ENCODE data around the gene LMO4. TPM values are rescaled to one million over a fixed set of nuclear protein-coding genes. Genes with fewer than 3 reads are reported as not detected.

LMO4 gene
- total RNA-seq, 1 donor from 2014 or later: 37.6 TPM

DNA sequence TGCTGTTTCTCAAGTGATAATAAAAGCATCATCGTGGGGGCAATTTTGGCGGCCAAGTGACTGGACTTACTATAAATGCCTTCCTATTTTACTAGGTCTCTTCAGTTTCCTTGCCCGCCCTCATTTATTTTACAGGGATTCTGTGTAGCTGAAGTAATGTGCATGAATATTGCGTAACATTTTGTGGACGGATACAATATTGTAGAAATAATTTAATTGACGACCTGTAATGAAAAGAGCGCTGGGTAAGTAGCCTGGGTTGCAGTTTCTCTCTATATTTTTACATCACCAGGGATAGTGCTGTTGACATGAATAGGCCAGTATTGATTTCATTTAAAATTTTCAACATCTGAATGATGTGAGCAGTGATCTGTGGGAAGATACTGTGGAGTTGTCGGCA is 28.1 kb upstream of the LMO4 start:
- TF ChIP-seq, protein P1, sequence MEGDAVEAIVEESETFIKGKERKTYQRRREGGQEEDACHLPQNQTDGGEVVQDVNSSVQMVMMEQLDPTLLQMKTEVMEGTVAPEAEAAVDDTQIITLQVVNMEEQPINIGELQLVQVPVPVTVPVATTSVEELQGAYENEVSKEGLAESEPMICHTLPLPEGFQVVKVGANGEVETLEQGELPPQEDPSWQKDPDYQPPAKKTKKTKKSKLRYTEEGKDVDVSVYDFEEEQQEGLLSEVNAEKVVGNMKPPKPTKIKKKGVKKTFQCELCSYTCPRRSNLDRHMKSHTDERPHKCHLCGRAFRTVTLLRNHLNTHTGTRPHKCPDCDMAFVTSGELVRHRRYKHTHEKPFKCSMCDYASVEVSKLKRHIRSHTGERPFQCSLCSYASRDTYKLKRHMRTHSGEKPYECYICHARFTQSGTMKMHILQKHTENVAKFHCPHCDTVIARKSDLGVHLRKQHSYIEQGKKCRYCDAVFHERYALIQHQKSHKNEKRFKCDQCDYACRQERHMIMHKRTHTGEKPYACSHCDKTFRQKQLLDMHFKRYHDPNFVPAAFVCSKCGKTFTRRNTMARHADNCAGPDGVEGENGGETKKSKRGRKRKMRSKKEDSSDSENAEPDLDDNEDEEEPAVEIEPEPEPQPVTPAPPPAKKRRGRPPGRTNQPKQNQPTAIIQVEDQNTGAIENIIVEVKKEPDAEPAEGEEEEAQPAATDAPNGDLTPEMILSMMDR (IDR thresholded peaks at IDR 0.05): no peak
- H3K4me1 Mint-ChIP-seq (ENCODE audit: low read depth): no peaks in the 10 kb centered on the region
- H3K27me3 Mint-ChIP-seq (ENCODE audit: low read depth): no peaks in the 10 kb centered on the region
- H3K9me3 Mint-ChIP-seq (ENCODE audit: low read depth): no peaks in the 10 kb centered on the region
- no peak overlapping the region for H3K27ac Mint-ChIP-seq (ENCODE audit: unreplicated experiment)
- no peak for DNase-seq (ENCODE audit: low spot score)
- no peaks in the 10 kb centered on the region for H3K36me3 Mint-ChIP-seq (ENCODE audit: low read depth)
- no peak overlapping the region for H3K4me3 Mint-ChIP-seq (ENCODE audit: unreplicated experiment)

DNA sequence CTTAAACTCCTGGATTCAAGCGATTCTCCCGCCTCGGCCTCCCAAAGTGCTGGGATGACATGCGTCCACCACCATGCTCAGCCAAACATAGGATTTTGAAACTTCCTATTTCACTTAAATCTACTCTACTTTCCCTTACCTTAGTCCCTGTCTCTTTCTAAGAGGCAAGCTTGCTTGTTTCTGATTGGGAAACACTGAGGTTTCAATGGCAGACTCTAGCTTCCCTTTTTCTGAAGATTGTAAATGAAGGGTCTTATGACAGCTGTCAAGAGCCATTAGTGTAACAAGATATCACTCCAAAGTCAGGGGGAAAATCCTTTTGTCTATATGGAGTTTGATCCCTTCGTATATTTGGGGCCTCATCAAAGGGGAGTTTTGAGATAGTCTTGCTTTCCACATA is 23.5 kb upstream of the LMO4 start:
- Mint-ChIP-seq H3K4me3 (ENCODE audit: unreplicated experiment) (no peak overlapping the region), H3K27me3 (ENCODE audit: low read depth) (peaks cover 13% of the 10 kb centered on the region), H3K27ac (ENCODE audit: unreplicated experiment) (no peak overlapping the region), H3K4me1 (ENCODE audit: low read depth) (no peaks in the 10 kb centered on the region), H3K36me3 (ENCODE audit: low read depth) (no peaks in the 10 kb centered on the region), H3K9me3 (ENCODE audit: low read depth) (no peaks in the 10 kb centered on the region)
- no peak for DNase-seq (ENCODE audit: low spot score)
- TF ChIP-seq, protein P1 (IDR thresholded peaks at IDR 0.05): no peak

DNA sequence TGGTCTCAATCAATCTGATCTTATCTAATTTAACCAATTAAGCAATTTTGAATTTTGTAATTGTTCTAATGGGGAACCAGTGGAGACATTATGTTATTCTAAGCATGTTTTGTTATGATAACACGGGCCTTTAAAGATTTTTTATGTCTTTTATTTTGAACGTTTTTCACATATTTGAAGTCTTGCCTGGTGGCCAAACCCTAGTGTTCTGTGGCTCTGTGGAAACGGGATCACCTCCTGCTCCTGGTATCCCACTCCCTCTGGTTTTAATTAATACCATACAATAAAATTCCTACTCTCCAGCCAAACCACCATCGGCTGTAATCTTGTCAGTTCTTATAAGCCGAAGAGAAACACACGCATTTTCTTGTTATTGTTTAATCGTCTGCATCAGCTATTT is 22.9 kb upstream of the LMO4 start:
- DNase-seq (ENCODE audit: low spot score): no peak
- Mint-ChIP-seq H3K4me1 (ENCODE audit: low read depth) (no peaks in the 10 kb centered on the region), H3K27ac (ENCODE audit: unreplicated experiment) (no peak overlapping the region), H3K9me3 (ENCODE audit: low read depth) (no peaks in the 10 kb centered on the region), H3K4me3 (ENCODE audit: unreplicated experiment) (no peak overlapping the region), H3K36me3 (ENCODE audit: low read depth) (no peaks in the 10 kb centered on the region), H3K27me3 (ENCODE audit: low read depth) (peaks cover 13% of the 10 kb centered on the region)
- TF ChIP-seq, protein P1 (IDR thresholded peaks at IDR 0.05): no peak

DNA sequence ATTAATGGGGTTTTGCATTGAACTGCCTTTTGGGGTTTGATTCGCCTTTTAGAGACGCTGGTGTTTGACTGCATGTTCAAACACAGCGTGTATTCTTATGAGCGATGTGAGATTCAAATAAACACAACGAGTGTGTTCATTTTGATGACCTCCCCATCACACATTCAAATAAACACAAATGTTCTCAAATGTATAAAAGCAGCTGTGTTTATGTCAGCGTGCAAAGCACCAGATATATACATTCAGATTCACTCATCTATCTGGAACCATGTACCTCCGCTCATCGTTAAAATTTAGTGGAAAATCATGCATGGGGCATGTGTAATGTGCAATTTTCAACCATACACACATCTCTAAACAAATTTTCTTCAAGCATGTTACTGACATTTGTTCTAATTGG is 21.4 kb upstream of the LMO4 start:
- Mint-ChIP-seq H3K27me3 (ENCODE audit: low read depth) (peaks cover 13% of the 10 kb centered on the region), H3K9me3 (ENCODE audit: low read depth) (no peaks in the 10 kb centered on the region), H3K4me3 (ENCODE audit: unreplicated experiment) (no peak overlapping the region), H3K36me3 (ENCODE audit: low read depth) (no peaks in the 10 kb centered on the region), H3K27ac (ENCODE audit: unreplicated experiment) (no peak overlapping the region), H3K4me1 (ENCODE audit: low read depth) (no peaks in the 10 kb centered on the region)
- TF ChIP-seq, protein P1 (IDR thresholded peaks at IDR 0.05): no peak
- no peak for DNase-seq (ENCODE audit: low spot score)

DNA sequence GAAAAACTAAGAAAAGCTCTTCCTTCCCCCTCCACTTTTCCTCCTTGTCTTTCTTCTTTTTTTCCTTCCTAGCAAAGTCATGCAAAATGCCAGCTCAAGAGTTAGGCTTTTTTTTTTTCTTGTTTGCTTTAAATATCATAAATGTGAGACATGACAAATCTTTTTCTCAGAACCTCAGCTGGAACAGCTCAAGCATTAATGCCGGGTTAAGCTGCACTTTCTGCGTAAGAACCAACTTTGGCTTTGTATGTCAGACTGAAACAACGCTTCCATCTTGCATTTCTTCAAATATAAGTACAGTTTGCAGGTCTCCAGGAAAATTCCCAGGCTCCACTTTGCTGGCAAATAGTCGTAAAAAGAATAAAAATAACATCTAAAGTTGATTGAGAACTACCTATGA is 20.7 kb upstream of the LMO4 start:
- H3K9me3 Mint-ChIP-seq (ENCODE audit: low read depth): no peaks in the 10 kb centered on the region
- H3K4me3 Mint-ChIP-seq (ENCODE audit: unreplicated experiment): no peak overlapping the region
- TF ChIP-seq, protein P1 (IDR thresholded peaks at IDR 0.05): no peak
- H3K4me1 Mint-ChIP-seq (ENCODE audit: low read depth): no peaks in the 10 kb centered on the region
- H3K36me3 Mint-ChIP-seq (ENCODE audit: low read depth): no peaks in the 10 kb centered on the region
- no peak overlapping the region for H3K27ac Mint-ChIP-seq (ENCODE audit: unreplicated experiment)
- peaks cover 13% of the 10 kb centered on the region for H3K27me3 Mint-ChIP-seq (ENCODE audit: low read depth)
- DNase-seq (ENCODE audit: low spot score): no peak

Measured in chondrocyte (in vitro differentiated cells).